NCI-H2029 (cell line): ENCODE results near the gene LPO.

Experiments used
- DNase-seq: peaks from one replicate; lab custom pipeline; 2025; lab: John Stamatoyannopoulos, UW

LPO gene

DNA sequence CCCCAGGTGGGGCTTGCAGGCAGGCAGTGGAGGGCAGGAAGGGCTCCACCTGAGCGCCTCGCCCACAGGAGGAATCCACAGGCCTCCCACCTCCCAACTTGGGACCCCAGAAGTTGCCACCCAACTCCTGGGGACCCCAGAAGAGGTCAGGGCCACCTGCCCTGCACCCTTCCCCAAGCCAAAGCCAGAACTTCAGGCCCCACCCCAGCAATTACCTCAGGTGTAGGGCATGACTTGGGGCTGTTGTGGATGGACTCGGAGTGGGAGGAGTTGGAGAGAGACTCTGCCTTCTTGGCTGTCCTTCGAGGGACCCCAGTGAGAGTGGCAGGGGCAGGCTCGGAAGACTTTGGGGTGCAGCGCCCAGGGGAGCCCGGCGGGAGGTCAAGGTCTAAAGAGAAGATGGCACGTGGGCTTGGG lies 79.7 kb downstream of the LPO start:
- DNase-seq = no peak
